HFFc6 (cell line): ENCODE results near the gene CMSS1. TPM values are rescaled to one million over a fixed set of nuclear protein-coding genes. Genes with fewer than 3 reads are reported as not detected.

Experiments used
- DNase-seq: peaks from one replicate; pipeline ENCODE4 v3.0.0-alpha.2; 2018
- H3K27ac Mint-ChIP-seq: 2 replicates; pipeline ENCODE4 v1.8.0; 2020; ENCODE audit warnings: mild to moderate bottlenecking, mixed read lengths
- H3K27me3 Mint-ChIP-seq: 2 replicates; pipeline ENCODE4 v1.8.0; 2021; ENCODE audit warnings: mild to moderate bottlenecking, moderate library complexity, mixed read lengths; ENCODE audit not compliant: insufficient read depth
- H3K36me3 Mint-ChIP-seq: 2 replicates; pipeline ENCODE4 v1.8.0; 2021; ENCODE audit warnings: low read depth, mixed read lengths
- H3K4me1 Mint-ChIP-seq: 2 replicates; pipeline ENCODE4 v1.8.0; 2020; ENCODE audit warnings: low read depth, mixed read lengths
- H3K4me3 Mint-ChIP-seq: 2 replicates; pipeline ENCODE4 v1.8.0; 2020; ENCODE audit warnings: mild to moderate bottlenecking, moderate library complexity, mixed read lengths
- H3K9me3 Mint-ChIP-seq: 2 replicates; pipeline ENCODE4 v1.8.0; 2020; ENCODE audit warnings: mild to moderate bottlenecking, mixed read lengths
- CTCF ChIP-seq: fragments of 200-600 bp; sonication (generic); IDR thresholded peaks from 2 replicates; pipeline ENCODE4 v1.5.0; 2021; ENCODE audit warnings: antibody characterized with exemption, mild to moderate bottlenecking
- total RNA-seq, 6 experiments: library from RNA; stranded (reverse); fragmentation: NEBNext Ultra II Directional; extraction: Animal tissue kit (Norgen Biotek cat#: 25700); gene quantifications; 2 replicates in 1 of 6; 3 replicates in 5 of 6; pipeline ENCODE4 v1.2.3, GENCODE V29; 2021

The CMSS1 gene
- total RNA-seq, 6 experiments from 2014 or later, result 27.8 to 47.0 (median 38.1) TPM

GRCh38 chr3:99999536-99999935, 181.9 kb downstream of the CMSS1 start:
- Mint-ChIP-seq H3K4me3 (no peak overlapping the region), H3K27ac (no peak overlapping the region), H3K9me3 (peaks cover 10% of the 10 kb centered on the region), H3K4me1 (peaks cover 41% of the 10 kb centered on the region), H3K27me3 (no peaks in the 10 kb centered on the region), H3K36me3 (peaks cover 17% of the 10 kb centered on the region)
- no peak for TF ChIP-seq CTCF
- DNase-seq, result peak; percentile 8

DNA sequence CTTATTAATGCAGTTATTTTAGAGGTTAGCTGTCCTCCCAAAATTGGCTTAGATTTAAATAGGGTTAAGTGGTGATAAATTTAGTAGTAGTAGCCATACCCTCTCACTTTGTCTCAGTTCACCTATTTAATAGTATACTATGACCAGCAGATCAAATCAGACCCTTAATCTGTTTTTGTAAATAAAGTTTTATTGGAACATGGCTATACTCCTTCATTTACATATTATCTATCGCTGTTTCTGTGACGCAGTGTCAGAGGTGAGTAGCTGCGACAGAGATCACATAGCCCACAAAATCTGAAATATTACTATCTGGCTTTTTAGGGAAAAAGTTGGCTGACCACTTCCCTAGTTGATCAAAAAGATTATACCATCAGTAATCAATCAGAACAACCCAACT, 183.4 kb downstream of the CMSS1 start:
- Mint-ChIP-seq H3K27me3 (no peaks in the 10 kb centered on the region), H3K9me3 (peaks cover 4% of the 10 kb centered on the region), H3K4me3 (no peak overlapping the region), H3K36me3 (peaks cover 10% of the 10 kb centered on the region), H3K4me1 (peaks cover 52% of the 10 kb centered on the region), H3K27ac (no peak overlapping the region)
- no peak for TF ChIP-seq CTCF
- no peak for DNase-seq

GRCh38 chr3:100001526-100002270, 184.0 kb downstream of the CMSS1 start:
- 0 out of 2 replicates have a peak, but pooled peaks cover 5% of the 10 kb centered on the region for H3K36me3 Mint-ChIP-seq
- H3K4me3 Mint-ChIP-seq, result no peak overlapping the region
- H3K27me3 Mint-ChIP-seq, result no peaks in the 10 kb centered on the region; the same call in 1 of the 2 replicates
- peaks cover 59% of the 10 kb centered on the region for H3K4me1 Mint-ChIP-seq
- DNase-seq, result no peak
- no peaks in the 10 kb centered on the region for H3K9me3 Mint-ChIP-seq
- no peak for TF ChIP-seq CTCF
- H3K27ac Mint-ChIP-seq, result no peak overlapping the region

DNA sequence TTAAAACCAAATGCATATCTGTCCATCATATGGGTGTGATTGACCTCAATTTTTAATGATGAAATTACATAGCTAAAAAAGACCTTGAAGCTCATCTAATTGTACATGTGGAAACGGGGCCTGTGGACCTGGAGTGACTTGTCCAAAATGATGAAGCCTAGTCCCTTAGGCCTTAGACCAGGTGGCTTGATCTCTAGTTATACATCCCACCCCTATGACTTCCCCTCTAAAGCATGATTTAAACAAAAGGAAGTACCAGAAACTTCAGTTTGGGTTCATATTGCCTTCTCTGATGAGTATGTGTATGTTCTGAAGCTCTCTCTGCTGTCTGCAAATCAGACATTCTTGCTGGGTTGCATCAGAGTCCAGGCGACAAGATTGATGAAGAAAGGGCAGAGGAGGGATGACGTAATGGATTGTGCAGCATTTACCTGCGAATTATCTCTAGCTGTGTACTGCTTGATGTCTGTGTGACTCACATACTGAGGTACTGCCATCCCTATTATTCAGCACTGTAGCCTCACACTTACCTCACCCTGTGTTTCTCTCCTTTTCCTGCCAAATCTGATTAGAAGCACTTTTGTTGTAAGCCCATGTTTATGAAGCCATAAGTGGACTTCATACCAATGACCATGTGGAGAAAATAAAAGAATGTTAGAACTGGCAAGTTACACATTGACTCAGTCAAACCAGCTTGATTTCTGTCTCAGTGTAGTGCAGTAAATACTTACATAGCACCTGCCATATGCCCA, 185.1 kb downstream of the CMSS1 start:
- peaks cover 67% of the 10 kb centered on the region for H3K4me1 Mint-ChIP-seq
- H3K4me3 Mint-ChIP-seq, result peak overlapping the region; percentile 34
- no peaks in the 10 kb centered on the region for H3K9me3 Mint-ChIP-seq
- H3K27me3 Mint-ChIP-seq, result no peaks in the 10 kb centered on the region; the same call in 1 of the 2 replicates
- peak overlapping the region; percentile 57 for H3K27ac Mint-ChIP-seq
- DNase-seq, result peak; percentile 82
- H3K36me3 Mint-ChIP-seq, result 0 out of 2 replicates have a peak, but pooled peaks cover 5% of the 10 kb centered on the region
- TF ChIP-seq CTCF, result no peak

DNA sequence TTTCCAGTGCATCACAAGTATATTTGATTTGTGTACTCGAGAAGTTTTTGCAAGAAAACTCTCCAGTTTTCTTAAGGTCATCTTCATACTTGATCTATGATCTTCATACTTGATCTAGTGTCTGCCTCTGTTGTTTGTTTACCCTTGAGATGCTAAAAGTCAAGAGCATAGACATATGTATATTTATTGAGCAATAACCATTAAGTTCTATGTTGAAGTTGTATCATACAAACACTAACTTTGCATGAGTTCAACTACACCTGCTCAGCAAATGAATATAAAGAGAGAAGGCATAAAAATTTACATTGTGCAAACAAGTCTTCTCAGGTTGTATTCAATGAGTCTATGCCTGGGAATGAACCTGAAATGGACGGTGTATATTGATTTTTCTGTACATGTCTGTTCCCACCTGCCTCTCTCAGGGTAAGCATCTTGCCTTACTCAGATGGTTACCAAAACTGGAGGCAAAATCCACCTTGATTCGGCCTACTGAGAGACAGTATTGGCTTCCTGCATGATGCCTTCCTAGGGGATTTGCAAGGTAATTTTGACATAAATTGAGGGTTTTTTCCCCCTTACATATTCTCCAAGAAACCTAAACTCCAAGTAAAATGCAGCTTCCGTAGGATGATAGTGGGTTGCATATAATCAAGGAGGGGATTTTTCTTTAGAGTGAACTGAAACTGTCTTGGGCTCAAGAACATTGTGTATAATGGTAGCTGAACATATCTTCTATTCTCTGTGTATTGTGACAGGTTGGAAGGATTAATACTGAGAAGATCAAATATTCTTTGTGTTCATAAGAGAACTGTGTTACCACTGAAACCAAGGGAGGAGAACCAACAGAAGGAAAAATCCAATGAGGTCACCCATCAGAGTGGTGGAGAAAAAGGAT, 186.2 kb downstream of the CMSS1 start:
- no peak for TF ChIP-seq CTCF
- H3K9me3 Mint-ChIP-seq, result no peaks in the 10 kb centered on the region
- H3K27me3 Mint-ChIP-seq, result no peaks in the 10 kb centered on the region; the same call in 1 of the 2 replicates
- no peak overlapping the region for H3K4me3 Mint-ChIP-seq
- H3K27ac Mint-ChIP-seq, result peak overlapping the region; percentile 57; the same call in 1 of the 2 replicates
- 0 out of 2 replicates have a peak, but pooled peaks cover 5% of the 10 kb centered on the region for H3K36me3 Mint-ChIP-seq
- peaks cover 67% of the 10 kb centered on the region for H3K4me1 Mint-ChIP-seq
- no peak for DNase-seq
